Testis (tissue), 2 donors: Measurements from ENCODE around the gene STARD6.
"Not testable (repeated sequence)": the region's sequence is repeated elsewhere in the genome, so short reads cannot be mapped to it uniquely, and the experiment has no call there.

Experiments used
- CTCF ChIP-seq, 3 experiments: fragments of 450-650 bp in 2 of 3; fragments of 200-600 bp in 1 of 3; sonication (generic) in 1 of 3; IDR thresholded peaks; one replicate each; pipeline ENCODE4 v1.5.1; 2016 to 2019; ENCODE audit warnings: antibody characterized with exemption in 3 of 3, mild to moderate bottlenecking in 2 of 3, moderate library complexity in 1 of 3
- POLR2A ChIP-seq: fragments of 450-650 bp; IDR thresholded peaks from one replicate; pipeline ENCODE4 v1.6.1; 2017; ENCODE audit warnings: antibody characterized with exemption, mild to moderate bottlenecking, moderate library complexity

DNA sequence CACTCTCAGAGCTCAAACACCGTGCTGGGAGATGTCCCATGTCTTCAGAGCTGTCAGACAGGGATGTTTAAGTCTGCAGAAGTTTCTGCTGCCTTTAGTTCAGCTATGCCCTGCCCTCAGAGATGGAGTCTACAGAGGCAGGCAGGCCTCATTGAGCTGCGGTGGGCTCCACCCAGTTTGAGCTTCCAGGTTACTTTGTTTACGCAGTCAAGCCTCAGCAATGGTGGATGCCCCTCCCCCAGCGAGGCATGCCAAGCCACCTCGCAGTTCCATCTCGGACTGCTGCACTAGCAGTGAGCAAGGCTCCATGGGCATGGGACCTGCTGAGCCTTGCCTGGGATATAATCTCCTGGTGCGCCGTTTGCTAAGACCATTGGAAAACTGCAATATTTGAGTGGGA is 48.1 kb downstream of the STARD6 start:
- not testable (repeated sequence) for TF ChIP-seq CTCF (IDR thresholded peaks at IDR 0.05); POLR2A
